GM12892 (cell line): ENCODE results near the gene TRIM8.

Experiments used
- POLR2A ChIP-seq: IDR thresholded peaks from 2 replicates; pipeline ENCODE4 v1.6.1; 2011; ENCODE audit warnings: low read depth, low read length, control low read depth
- TAF1 ChIP-seq: IDR thresholded peaks from 2 replicates; pipeline ENCODE4 v1.6.1; 2011; ENCODE audit warnings: low read depth, mild to moderate bottlenecking, control low read depth, low read length, borderline replicate concordance

- TF ChIP-seq TAF1 = no peak
- TF ChIP-seq POLR2A = no peak
These were observed 25.9 kb downstream of the TRIM8 start for GRCh38 chr10:102670065-102670670.
